Measurements from ENCODE around the gene FAM107A.

FAM107A gene

GRCh38 chr3:58567251-58567515 lies 10.0 kb downstream of the FAM107A start:
- DNase-seq (ENCODE audit: low read depth in 3 of 3), result no peak

GRCh38 chr3:58566398-58567250 lies 10.6 kb downstream of the FAM107A start:
- no peak for DNase-seq (ENCODE audit: low read depth in 3 of 3)

- DNase-seq (ENCODE audit: low read depth in 3 of 3), result no peak
These were observed 11.4 kb downstream of the FAM107A start for GRCh38 chr3:58565621-58566397.

GRCh38 chr3:58564456-58565160 lies 12.6 kb downstream of the FAM107A start:
- no peak for DNase-seq (ENCODE audit: low read depth in 3 of 3)

- no peak for DNase-seq (ENCODE audit: low read depth in 3 of 3)
These were observed 13.1 kb downstream of the FAM107A start for GRCh38 chr3:58564054-58564453.

GRCh38 chr3:58563386-58564035 lies 13.7 kb downstream of the FAM107A start:
- DNase-seq (ENCODE audit: low read depth in 3 of 3), result no peak

GRCh38 chr3:58562498-58562897 lies 14.7 kb downstream of the FAM107A start:
- no peak for DNase-seq (ENCODE audit: low read depth in 3 of 3)

- no peak for DNase-seq (ENCODE audit: low read depth in 3 of 3)
These were observed 16.4 kb downstream of the FAM107A start for GRCh38 chr3:58560771-58561311.

GRCh38 chr3:58559586-58559985 lies 17.6 kb downstream of the FAM107A start:
- no peak for DNase-seq (ENCODE audit: low read depth in 3 of 3)

- DNase-seq (ENCODE audit: low read depth in 3 of 3), result no peak
These were observed 19.7 kb downstream of the FAM107A start for GRCh38 chr3:58557491-58557890.

GRCh38 chr3:58556761-58557221 lies 20.4 kb downstream of the FAM107A start:
- DNase-seq (ENCODE audit: low read depth in 3 of 3), result no peak

- no peak for DNase-seq (ENCODE audit: low read depth in 3 of 3)
These were observed 21.2 kb downstream of the FAM107A start for GRCh38 chr3:58556001-58556400.

- no peak for DNase-seq (ENCODE audit: low read depth in 3 of 3)
These were observed 22.0 kb downstream of the FAM107A start for GRCh38 chr3:58555203-58555602.

GRCh38 chr3:58553003-58553402 lies 24.2 kb downstream of the FAM107A start:
- no peak for DNase-seq (ENCODE audit: low read depth in 3 of 3)

- no peak for DNase-seq (ENCODE audit: low read depth in 3 of 3)
These were observed 25.5 kb downstream of the FAM107A start for GRCh38 chr3:58551636-58552180.

- no peak for DNase-seq (ENCODE audit: low read depth in 3 of 3)
These were observed 32.6 kb downstream of the FAM107A start for GRCh38 chr3:58544541-58544940.

- DNase-seq (ENCODE audit: low read depth in 3 of 3), result no peak
These were observed 36.9 kb downstream of the FAM107A start for GRCh38 chr3:58540176-58540858.

- no peak for DNase-seq (ENCODE audit: low read depth in 3 of 3)
These were observed 37.6 kb downstream of the FAM107A start for GRCh38 chr3:58539626-58540025.

GRCh38 chr3:58537412-58538301 lies 39.5 kb downstream of the FAM107A start:
- DNase-seq (ENCODE audit: low read depth in 3 of 3), result no peak

All from stimulated activated CD4-positive, alpha-beta T cell treated with anti-CD3 and anti-CD28 coated beads, TNF-alpha, amount 100 ng/mL, for 24 hours (primary cell).